Karpas-422 (cell line): ENCODE results near the gene ATMIN. TPM values are rescaled to one million over a fixed set of nuclear protein-coding genes. Genes with fewer than 3 reads are reported as not detected.

Source experiments
- DNase-seq: peaks from one replicate; pipeline ENCODE4 v3.0.0-alpha.2; 2015
- H2AFZ ChIP-seq: fragments of 200-600 bp; sonication (generic); 2 replicates; pipeline ENCODE4 v1.6.1; 2014; ENCODE audit warnings: antibody characterized with exemption, low read length, mixed read lengths
- H3K27ac ChIP-seq: fragments of 200-600 bp; sonication (generic); 2 replicates; pipeline ENCODE4 v1.5.1; 2014; ENCODE audit warnings: mild to moderate bottlenecking, low read length, moderate library complexity
- H3K27me3 ChIP-seq: fragments of 200-600 bp; sonication (generic); 2 replicates; pipeline ENCODE4 v1.6.1; 2014; ENCODE audit warnings: low read length, mixed read lengths
- H3K36me3 ChIP-seq: fragments of 200-600 bp; sonication (generic); 2 replicates; pipeline ENCODE4 v1.6.1; 2014; ENCODE audit warnings: low read length, mixed read lengths; ENCODE audit not compliant: insufficient read depth
- H3K4me1 ChIP-seq: fragments of 200-600 bp; sonication (generic); 2 replicates; pipeline ENCODE4 v1.6.1; 2014; ENCODE audit warnings: mild to moderate bottlenecking, low read length, mixed read lengths
- H3K4me2 ChIP-seq: fragments of 200-600 bp; sonication (generic); 2 replicates; pipeline ENCODE4 v1.6.1; 2014; ENCODE audit warnings: low read length, low read depth, mild to moderate bottlenecking; ENCODE audit not compliant: poor library complexity, severe bottlenecking
- H3K4me3 ChIP-seq: fragments of 200-600 bp; sonication (generic); 2 replicates; pipeline ENCODE4 v1.5.1; 2014; ENCODE audit warnings: mild to moderate bottlenecking, antibody characterized with exemption, low read length, mixed read lengths
- H3K79me2 ChIP-seq: fragments of 200-600 bp; sonication (generic); 2 replicates; pipeline ENCODE4 v1.6.1; 2014; ENCODE audit warnings: mild to moderate bottlenecking, low read length, mixed read lengths
- H3K9ac ChIP-seq: fragments of 200-600 bp; sonication (generic); 2 replicates; pipeline ENCODE4 v1.6.0; 2014; ENCODE audit warnings: low read length
- H3K9me2 ChIP-seq: fragments of 200-600 bp; sonication (generic), shearing (Covaris generic); replicated peaks from 2 replicates; pipeline ENCODE4 v1.6.0; 2014; ENCODE audit warnings: mild to moderate bottlenecking, low read length, moderate library complexity; ENCODE audit not compliant: insufficient read depth
- H3K9me3 ChIP-seq: fragments of 300-700, 200-600 bp; sonication (generic); 2 replicates; pipeline ENCODE4 v1.6.1; 2014; ENCODE audit warnings: low read length, mixed read lengths
- H4K20me1 ChIP-seq: fragments of 200-600 bp; sonication (generic); 2 replicates; pipeline ENCODE4 v1.6.1; 2014; ENCODE audit warnings: mild to moderate bottlenecking, antibody characterized with exemption, low read length, low read depth; ENCODE audit not compliant: insufficient read depth
- total RNA-seq: library from RNA; depleted of rRNA; stranded (reverse); fragments of >200 nt; shearing (Covaris generic); gene quantifications from 2 replicates; pipeline ENCODE4 v1.2.3, GENCODE V29; 2014; ENCODE audit warnings: low replicate concordance; rRNA removed

ATMIN gene, protein sequence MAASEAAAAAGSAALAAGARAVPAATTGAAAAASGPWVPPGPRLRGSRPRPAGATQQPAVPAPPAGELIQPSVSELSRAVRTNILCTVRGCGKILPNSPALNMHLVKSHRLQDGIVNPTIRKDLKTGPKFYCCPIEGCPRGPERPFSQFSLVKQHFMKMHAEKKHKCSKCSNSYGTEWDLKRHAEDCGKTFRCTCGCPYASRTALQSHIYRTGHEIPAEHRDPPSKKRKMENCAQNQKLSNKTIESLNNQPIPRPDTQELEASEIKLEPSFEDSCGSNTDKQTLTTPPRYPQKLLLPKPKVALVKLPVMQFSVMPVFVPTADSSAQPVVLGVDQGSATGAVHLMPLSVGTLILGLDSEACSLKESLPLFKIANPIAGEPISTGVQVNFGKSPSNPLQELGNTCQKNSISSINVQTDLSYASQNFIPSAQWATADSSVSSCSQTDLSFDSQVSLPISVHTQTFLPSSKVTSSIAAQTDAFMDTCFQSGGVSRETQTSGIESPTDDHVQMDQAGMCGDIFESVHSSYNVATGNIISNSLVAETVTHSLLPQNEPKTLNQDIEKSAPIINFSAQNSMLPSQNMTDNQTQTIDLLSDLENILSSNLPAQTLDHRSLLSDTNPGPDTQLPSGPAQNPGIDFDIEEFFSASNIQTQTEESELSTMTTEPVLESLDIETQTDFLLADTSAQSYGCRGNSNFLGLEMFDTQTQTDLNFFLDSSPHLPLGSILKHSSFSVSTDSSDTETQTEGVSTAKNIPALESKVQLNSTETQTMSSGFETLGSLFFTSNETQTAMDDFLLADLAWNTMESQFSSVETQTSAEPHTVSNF
- 25.0 and 62.1 TPM in 2 replicates for total RNA-seq

DNA sequence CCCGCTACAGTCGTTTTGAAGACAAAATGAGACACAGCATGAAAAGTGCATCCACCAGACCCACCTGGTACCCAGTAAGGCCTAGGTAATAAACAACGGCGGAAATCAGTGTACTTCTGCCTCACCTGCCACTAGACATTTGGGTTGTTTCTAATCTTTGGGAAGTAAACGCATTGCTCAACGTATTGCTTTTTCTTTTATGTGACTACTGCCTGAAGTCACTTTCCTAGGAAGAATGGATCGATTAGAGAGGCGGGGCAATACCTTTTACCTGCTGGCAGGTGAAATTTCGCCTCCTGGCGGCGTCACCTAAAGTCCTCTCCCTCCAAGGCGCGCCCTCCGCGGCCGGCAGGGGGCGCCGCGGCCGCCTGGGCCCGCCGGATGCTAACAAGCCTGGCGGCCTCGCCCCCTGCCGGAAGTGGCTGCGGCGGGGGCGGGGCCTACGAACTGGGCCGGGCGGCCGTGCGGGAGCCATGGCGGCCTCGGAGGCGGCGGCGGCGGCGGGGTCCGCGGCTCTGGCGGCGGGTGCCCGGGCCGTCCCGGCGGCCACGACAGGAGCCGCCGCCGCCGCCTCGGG lies at the start of gene ATMIN:
Gene ATMIN, plus strand, starts transcription at position 445 of the 577 bp plus-strand sequence. Its CDS starts 29 bp downstream, at position 474.
- peak; percentile 96 for DNase-seq
- H2AFZ ChIP-seq, result no peak within 1 kb of the TSS
- H3K27ac ChIP-seq, result 0 out of 2 replicates have a peak within 1 kb of the TSS, but pooled peaks have one; percentile 1
- no peaks in the 10 kb centered on the region for H3K9me2 ChIP-seq
- H4K20me1 ChIP-seq, result 0 out of 2 replicates have a peak, but pooled peaks cover 4% of the 10 kb centered on the region
- H3K4me1 ChIP-seq, result peaks cover 9% of the 10 kb centered on the region
- peak within 1 kb of the TSS; percentile 74 for H3K9ac ChIP-seq
- H3K4me2 ChIP-seq, result peak within 1 kb of the TSS; percentile 89
- H3K9me3 ChIP-seq, result no peaks in the 10 kb centered on the region
- H3K4me3 ChIP-seq, result peak within 1 kb of the TSS; percentile 75
- H3K79me2 ChIP-seq, result peaks cover 42% of the 10 kb centered on the region
- H3K36me3 ChIP-seq, result peaks cover 3% of the 10 kb centered on the region; the same call in 1 of the 2 replicates
- no peaks in the 10 kb centered on the region for H3K27me3 ChIP-seq

DNA sequence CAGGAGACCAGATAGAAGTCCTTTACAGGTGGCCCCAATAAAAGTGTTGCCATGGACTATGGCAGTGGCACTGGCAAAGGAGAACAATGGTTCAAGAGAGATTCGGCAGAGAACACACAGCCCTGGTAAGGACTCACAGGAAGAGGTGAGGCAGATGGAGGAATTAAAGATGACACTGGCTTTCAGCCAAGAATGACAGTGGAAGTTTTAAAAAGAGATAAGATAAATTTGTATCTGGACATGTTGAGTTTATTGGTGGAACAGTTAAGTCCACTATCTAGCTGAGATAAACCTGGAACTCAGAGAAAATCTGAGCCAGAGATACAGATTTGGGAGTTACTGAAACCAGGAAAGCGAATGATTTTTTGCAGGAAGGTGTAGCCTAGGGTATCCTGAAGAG lies 49.1 kb upstream of the ATMIN start:
- H2AFZ ChIP-seq, result no peak overlapping the region
- no peak overlapping the region for H3K4me2 ChIP-seq
- peak overlapping the region; percentile 6; the same call in 1 of the 2 replicates for H3K27ac ChIP-seq
- H3K9me3 ChIP-seq, result no peaks in the 10 kb centered on the region
- H3K9me2 ChIP-seq, result no peaks in the 10 kb centered on the region
- H3K4me1 ChIP-seq, result peaks cover 30% of the 10 kb centered on the region
- H3K9ac ChIP-seq, result no peak overlapping the region
- H3K4me3 ChIP-seq, result no peak overlapping the region
- H3K36me3 ChIP-seq, result no peaks in the 10 kb centered on the region
- H3K27me3 ChIP-seq, result no peaks in the 10 kb centered on the region
- no peaks in the 10 kb centered on the region for H4K20me1 ChIP-seq
- H3K79me2 ChIP-seq, result peaks cover 93% of the 10 kb centered on the region
- no peak for DNase-seq

- no peak for DNase-seq
- H3K4me1 ChIP-seq, result peaks cover 30% of the 10 kb centered on the region
- no peaks in the 10 kb centered on the region; the same call in 1 of the 2 replicates for H3K36me3 ChIP-seq
- H3K9me2 ChIP-seq, result no peaks in the 10 kb centered on the region
- no peak overlapping the region for H3K4me3 ChIP-seq
- H3K4me2 ChIP-seq, result no peak overlapping the region
- H3K27ac ChIP-seq, result no peak overlapping the region
- no peaks in the 10 kb centered on the region for H3K27me3 ChIP-seq
- H3K9ac ChIP-seq, result no peak overlapping the region
- no peaks in the 10 kb centered on the region for H4K20me1 ChIP-seq
- no peak overlapping the region for H2AFZ ChIP-seq
- H3K79me2 ChIP-seq, result peaks cover 96% of the 10 kb centered on the region
- H3K9me3 ChIP-seq, result no peaks in the 10 kb centered on the region
Measured at GRCh38 chr16:80988756-80989155, 46.9 kb upstream of the ATMIN start.

DNA sequence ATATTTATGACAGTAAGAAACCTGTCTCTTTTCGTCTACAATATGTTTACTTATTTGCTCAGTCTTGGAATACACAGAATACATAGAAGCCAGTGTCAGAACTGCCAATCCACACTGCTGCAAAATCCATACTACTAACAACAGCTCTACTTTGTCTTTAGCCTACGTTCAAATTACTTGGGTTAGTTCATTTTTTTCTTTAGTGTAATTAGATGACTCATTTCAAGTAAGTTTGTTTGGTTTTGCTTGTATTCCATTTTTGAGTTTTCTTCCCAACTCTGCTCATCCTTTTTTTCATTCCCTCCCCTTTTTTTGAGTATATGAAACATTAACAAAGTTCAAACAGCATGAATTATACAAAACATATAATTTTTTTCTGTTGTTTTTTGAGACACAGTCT lies 45.8 kb upstream of the ATMIN start:
- Histone ChIP-seq H3K4me1 (peaks cover 32% of the 10 kb centered on the region), H3K4me3 (no peak overlapping the region), H3K4me2 (no peak overlapping the region), H4K20me1 (no peaks in the 10 kb centered on the region), H2AFZ (no peak overlapping the region), H3K36me3 (no peaks in the 10 kb centered on the region; the same call in 1 of the 2 replicates), H3K9ac (no peak overlapping the region), H3K79me2 (peaks cover 97% of the 10 kb centered on the region), H3K27me3 (no peaks in the 10 kb centered on the region), H3K9me3 (no peaks in the 10 kb centered on the region), H3K27ac (no peak overlapping the region), H3K9me2 (no peaks in the 10 kb centered on the region)
- DNase-seq, result no peak

- H3K79me2 ChIP-seq, result peaks cover 98% of the 10 kb centered on the region
- H3K9ac ChIP-seq, result no peak overlapping the region
- H3K4me1 ChIP-seq, result peaks cover 34% of the 10 kb centered on the region
Measured at GRCh38 chr16:80990577-80990976, 45.1 kb upstream of the ATMIN start.

GRCh38 chr16:80990978-80991377 lies 44.7 kb upstream of the ATMIN start:
- H3K9ac ChIP-seq, result no peak overlapping the region
- no peak overlapping the region for H2AFZ ChIP-seq
- H3K9me3 ChIP-seq, result no peaks in the 10 kb centered on the region
- H3K9me2 ChIP-seq, result no peaks in the 10 kb centered on the region
- no peak overlapping the region for H3K4me2 ChIP-seq
- peaks cover 3% of the 10 kb centered on the region; the same call in 1 of the 2 replicates for H3K36me3 ChIP-seq
- H3K4me1 ChIP-seq, result peaks cover 38% of the 10 kb centered on the region
- no peaks in the 10 kb centered on the region for H4K20me1 ChIP-seq
- no peaks in the 10 kb centered on the region for H3K27me3 ChIP-seq
- no peak overlapping the region for H3K4me3 ChIP-seq
- DNase-seq, result no peak
- peaks cover 98% of the 10 kb centered on the region for H3K79me2 ChIP-seq
- no peak overlapping the region for H3K27ac ChIP-seq

More at GRCh38 chr16:80990577-80990976, 45.1 kb upstream of the ATMIN start:
- H3K4me2 ChIP-seq, result no peak overlapping the region
- no peaks in the 10 kb centered on the region for H4K20me1 ChIP-seq
- H3K9me3 ChIP-seq, result no peaks in the 10 kb centered on the region
- no peak overlapping the region for H3K4me3 ChIP-seq
- peaks cover 1% of the 10 kb centered on the region; the same call in 1 of the 2 replicates for H3K36me3 ChIP-seq
- no peaks in the 10 kb centered on the region for H3K9me2 ChIP-seq
- no peak overlapping the region for H3K27ac ChIP-seq
- no peak overlapping the region for H2AFZ ChIP-seq
- no peaks in the 10 kb centered on the region for H3K27me3 ChIP-seq
- DNase-seq, result no peak

DNA sequence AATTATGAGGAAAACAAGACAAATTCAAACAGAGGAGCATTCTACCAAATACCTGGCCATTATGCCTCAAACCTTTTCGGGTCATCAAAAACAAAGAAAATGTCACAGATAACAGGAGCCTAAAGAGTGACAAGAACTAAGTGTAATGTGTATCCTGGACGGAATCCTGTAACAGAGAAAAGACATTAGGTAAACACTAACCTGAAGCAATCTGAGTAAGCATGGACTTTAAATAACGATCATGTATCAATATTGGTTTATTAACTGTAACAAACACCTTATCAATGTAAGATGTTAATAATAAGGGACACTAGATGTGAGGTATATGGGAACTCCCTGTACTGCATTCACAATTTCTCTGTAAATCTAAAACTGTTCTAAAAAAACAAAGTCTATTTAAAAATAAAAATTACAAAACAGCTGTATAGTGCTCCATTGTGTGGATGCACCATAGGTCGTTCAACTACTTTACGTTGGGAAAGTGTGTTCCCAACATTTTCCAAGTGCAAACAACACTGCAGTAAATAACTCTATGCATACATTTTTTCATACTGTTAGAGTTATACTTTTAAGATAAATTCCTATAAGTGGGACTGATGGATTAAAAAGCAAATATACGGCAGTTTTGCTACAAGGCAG lies 43.7 kb upstream of the ATMIN start:
- Histone ChIP-seq H3K9me2 (no peaks in the 10 kb centered on the region), H4K20me1 (no peaks in the 10 kb centered on the region), H3K4me1 (peaks cover 42% of the 10 kb centered on the region), H3K9ac (no peak overlapping the region), H3K4me2 (no peak overlapping the region), H3K79me2 (peaks cover 99% of the 10 kb centered on the region), H3K27me3 (no peaks in the 10 kb centered on the region), H3K36me3 (peaks cover 3% of the 10 kb centered on the region; the same call in 1 of the 2 replicates), H3K4me3 (no peak overlapping the region), H3K9me3 (no peaks in the 10 kb centered on the region), H2AFZ (no peak overlapping the region), H3K27ac (no peak overlapping the region)
- no peak for DNase-seq
